ENCODE data around the gene PADI2. TPM values are rescaled to one million over a fixed set of nuclear protein-coding genes. Genes with fewer than 3 reads are reported as not detected.

PADI2 gene
- total RNA-seq, 1 donor, result under 0.01 TPM

DNA sequence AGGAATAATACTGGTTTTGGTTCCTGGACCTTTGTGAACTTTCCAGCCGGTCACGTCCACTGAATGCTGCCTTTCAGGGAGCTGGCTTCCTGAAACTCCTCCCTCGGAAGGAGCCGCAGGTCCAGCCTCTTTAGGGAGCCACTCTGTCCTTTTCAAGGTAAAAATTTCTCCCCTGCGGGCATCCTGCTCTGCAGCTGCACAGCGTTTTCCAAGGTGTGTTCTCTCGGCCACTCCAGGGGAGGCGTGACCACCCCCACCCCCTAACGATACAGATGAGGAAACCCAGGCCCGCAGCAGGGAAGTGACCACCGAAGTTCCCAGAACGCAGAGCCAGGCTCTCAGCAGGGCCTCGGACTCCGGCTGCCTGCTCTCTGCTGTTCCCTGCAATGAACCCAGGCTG, 21.5 kb downstream of the PADI2 start:
- Histone ChIP-seq H3K4me2 (ENCODE audit: insufficient read depth, low read length) (no peak overlapping the region), H3K36me3 (ENCODE audit: insufficient read depth, low read length) (no peaks in the 10 kb centered on the region)

DNA sequence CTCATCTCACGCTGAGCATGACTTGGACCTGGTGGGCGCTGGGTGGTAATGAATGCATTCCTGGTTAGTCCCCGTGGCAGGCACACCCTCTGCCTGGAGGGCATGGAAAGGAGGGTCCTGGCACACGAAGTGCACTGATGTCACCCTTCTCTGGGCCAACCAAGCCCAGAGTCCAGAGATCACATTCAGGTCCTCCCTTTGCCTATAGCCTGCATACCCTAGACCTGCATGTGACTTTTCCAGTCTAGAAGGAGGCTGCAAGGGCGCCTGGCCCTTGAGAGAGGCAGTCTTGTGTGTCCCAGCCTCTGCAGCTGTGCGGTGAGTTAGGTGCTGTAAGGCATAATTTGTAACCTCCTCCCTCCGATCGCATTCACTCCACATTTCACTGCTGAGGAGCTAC, 22.1 kb downstream of the PADI2 start:
- peaks cover 18% of the 10 kb centered on the region for H3K27me3 ChIP-seq (ENCODE audit: insufficient read depth, low read length)
- no peaks in the 10 kb centered on the region for H3K79me2 ChIP-seq (ENCODE audit: insufficient read depth, low read length)
- H2AFZ ChIP-seq (ENCODE audit: low read length), result no peak overlapping the region
- H3K4me3 ChIP-seq (ENCODE audit: insufficient read depth, low read length), result no peak overlapping the region
- TF ChIP-seq, protein P1, sequence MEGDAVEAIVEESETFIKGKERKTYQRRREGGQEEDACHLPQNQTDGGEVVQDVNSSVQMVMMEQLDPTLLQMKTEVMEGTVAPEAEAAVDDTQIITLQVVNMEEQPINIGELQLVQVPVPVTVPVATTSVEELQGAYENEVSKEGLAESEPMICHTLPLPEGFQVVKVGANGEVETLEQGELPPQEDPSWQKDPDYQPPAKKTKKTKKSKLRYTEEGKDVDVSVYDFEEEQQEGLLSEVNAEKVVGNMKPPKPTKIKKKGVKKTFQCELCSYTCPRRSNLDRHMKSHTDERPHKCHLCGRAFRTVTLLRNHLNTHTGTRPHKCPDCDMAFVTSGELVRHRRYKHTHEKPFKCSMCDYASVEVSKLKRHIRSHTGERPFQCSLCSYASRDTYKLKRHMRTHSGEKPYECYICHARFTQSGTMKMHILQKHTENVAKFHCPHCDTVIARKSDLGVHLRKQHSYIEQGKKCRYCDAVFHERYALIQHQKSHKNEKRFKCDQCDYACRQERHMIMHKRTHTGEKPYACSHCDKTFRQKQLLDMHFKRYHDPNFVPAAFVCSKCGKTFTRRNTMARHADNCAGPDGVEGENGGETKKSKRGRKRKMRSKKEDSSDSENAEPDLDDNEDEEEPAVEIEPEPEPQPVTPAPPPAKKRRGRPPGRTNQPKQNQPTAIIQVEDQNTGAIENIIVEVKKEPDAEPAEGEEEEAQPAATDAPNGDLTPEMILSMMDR (IDR thresholded peaks at IDR 0.05; ENCODE audit: extremely low read depth, low read depth, low read length), result no peak
- peak; percentile 30 for DNase-seq (ENCODE audit: insufficient read length, low spot score, missing footprints)
- H3K36me3 ChIP-seq (ENCODE audit: insufficient read depth, low read length), result no peaks in the 10 kb centered on the region
- H3K9me3 ChIP-seq (ENCODE audit: low read depth, low read length), result no peaks in the 10 kb centered on the region
- H4K20me1 ChIP-seq (ENCODE audit: insufficient read depth, low read length), result no peaks in the 10 kb centered on the region
- H3K4me1 ChIP-seq (ENCODE audit: insufficient read depth, low read length), result no peaks in the 10 kb centered on the region
- no peak overlapping the region for H3K27ac ChIP-seq (ENCODE audit: low read depth, low read length)
- no peak overlapping the region for H3K4me2 ChIP-seq (ENCODE audit: insufficient read depth, low read length)

More for the DNA sequence above, 21.5 kb downstream of the PADI2 start:
- DNase-seq (ENCODE audit: insufficient read length, low spot score, missing footprints), result peak; percentile 25
- peaks cover 18% of the 10 kb centered on the region for H3K27me3 ChIP-seq (ENCODE audit: insufficient read depth, low read length)
- no peak overlapping the region for H2AFZ ChIP-seq (ENCODE audit: low read length)
- no peaks in the 10 kb centered on the region for H3K9me3 ChIP-seq (ENCODE audit: low read depth, low read length)
- H3K4me3 ChIP-seq (ENCODE audit: insufficient read depth, low read length), result no peak overlapping the region
- no peaks in the 10 kb centered on the region for H3K4me1 ChIP-seq (ENCODE audit: insufficient read depth, low read length)
- H3K27ac ChIP-seq (ENCODE audit: low read depth, low read length), result no peak overlapping the region
- H4K20me1 ChIP-seq (ENCODE audit: insufficient read depth, low read length), result no peaks in the 10 kb centered on the region
- TF ChIP-seq, protein P1 (IDR thresholded peaks at IDR 0.05; ENCODE audit: extremely low read depth, low read depth, low read length), result no peak
- no peaks in the 10 kb centered on the region for H3K79me2 ChIP-seq (ENCODE audit: insufficient read depth, low read length)

DNA sequence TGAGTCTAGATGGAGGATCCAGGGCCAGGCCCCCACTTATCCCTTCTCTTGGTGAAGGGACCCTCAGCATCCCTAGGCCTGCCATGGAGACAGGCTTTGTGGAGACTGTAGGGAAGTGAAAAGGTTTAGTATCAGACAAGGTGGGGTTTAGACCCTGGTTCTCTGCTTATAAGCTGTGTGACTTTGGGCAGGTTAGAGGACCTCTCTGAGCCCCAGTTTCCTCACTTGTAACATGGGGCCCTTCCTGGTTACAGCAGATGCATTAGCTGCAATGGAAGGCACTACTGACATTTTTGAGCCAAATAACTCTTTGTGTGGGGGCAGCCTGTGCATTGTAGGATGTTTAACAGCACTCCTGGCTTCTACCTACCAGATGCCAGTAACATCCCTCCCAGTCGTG, 22.7 kb downstream of the PADI2 start:
- TF ChIP-seq, protein P1 (IDR thresholded peaks at IDR 0.05; ENCODE audit: extremely low read depth, low read depth, low read length), result no peak
- Histone ChIP-seq H3K36me3 (ENCODE audit: insufficient read depth, low read length) (no peaks in the 10 kb centered on the region), H4K20me1 (ENCODE audit: insufficient read depth, low read length) (no peaks in the 10 kb centered on the region), H3K9me3 (ENCODE audit: low read depth, low read length) (no peaks in the 10 kb centered on the region), H3K4me1 (ENCODE audit: insufficient read depth, low read length) (no peaks in the 10 kb centered on the region), H3K4me2 (ENCODE audit: insufficient read depth, low read length) (no peak overlapping the region), H3K4me3 (ENCODE audit: insufficient read depth, low read length) (no peak overlapping the region), H3K27ac (ENCODE audit: low read depth, low read length) (no peak overlapping the region), H3K79me2 (ENCODE audit: insufficient read depth, low read length) (no peaks in the 10 kb centered on the region), H3K27me3 (ENCODE audit: insufficient read depth, low read length) (peaks cover 18% of the 10 kb centered on the region), H2AFZ (ENCODE audit: low read length) (no peak overlapping the region)
- DNase-seq (ENCODE audit: insufficient read length, low spot score, missing footprints), result no peak

DNA sequence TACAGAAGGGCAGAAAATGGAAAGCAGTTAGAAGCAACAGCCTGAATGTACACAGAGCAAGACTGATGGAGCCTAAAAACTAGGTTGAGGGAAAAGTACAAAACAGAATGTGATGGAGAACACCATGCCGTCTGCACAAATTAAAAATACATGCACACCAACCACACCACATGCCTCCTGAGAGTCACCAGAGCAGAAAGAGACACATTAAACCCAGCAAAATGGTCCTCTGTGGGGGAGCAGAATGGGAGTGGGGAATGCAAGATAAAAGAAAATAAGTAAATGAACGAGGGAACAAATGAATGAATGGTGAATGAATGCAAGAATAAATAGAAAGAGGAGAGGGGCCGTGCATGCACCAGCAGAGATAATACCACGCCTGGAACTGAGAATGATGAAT, 24.1 kb downstream of the PADI2 start:
- peaks cover 18% of the 10 kb centered on the region for H3K27me3 ChIP-seq (ENCODE audit: insufficient read depth, low read length)
- H3K79me2 ChIP-seq (ENCODE audit: insufficient read depth, low read length), result no peaks in the 10 kb centered on the region
- no peak overlapping the region for H3K4me2 ChIP-seq (ENCODE audit: insufficient read depth, low read length)
- peak; percentile 10 for DNase-seq (ENCODE audit: insufficient read length, low spot score, missing footprints)
- no peak overlapping the region for H3K27ac ChIP-seq (ENCODE audit: low read depth, low read length)
- H3K4me3 ChIP-seq (ENCODE audit: insufficient read depth, low read length), result no peak overlapping the region
- H4K20me1 ChIP-seq (ENCODE audit: insufficient read depth, low read length), result no peaks in the 10 kb centered on the region
- TF ChIP-seq, protein P1 (IDR thresholded peaks at IDR 0.05; ENCODE audit: extremely low read depth, low read depth, low read length), result no peak
- H3K4me1 ChIP-seq (ENCODE audit: insufficient read depth, low read length), result no peaks in the 10 kb centered on the region
- H2AFZ ChIP-seq (ENCODE audit: low read length), result no peak overlapping the region
- H3K36me3 ChIP-seq (ENCODE audit: insufficient read depth, low read length), result no peaks in the 10 kb centered on the region
- H3K9me3 ChIP-seq (ENCODE audit: low read depth, low read length), result no peaks in the 10 kb centered on the region

Measured in osteoblast (primary cell).